Measurements from ENCODE around the gene MAST2. TPM values are rescaled to one million over a fixed set of nuclear protein-coding genes. Genes with fewer than 3 reads are reported as not detected.

The MAST2 gene
- total RNA-seq = 10 to 100 TPM in 3 of 4 donors, 1 to 10 TPM in 1; 6.6 to 22.6 (median 13.9) TPM

DNA sequence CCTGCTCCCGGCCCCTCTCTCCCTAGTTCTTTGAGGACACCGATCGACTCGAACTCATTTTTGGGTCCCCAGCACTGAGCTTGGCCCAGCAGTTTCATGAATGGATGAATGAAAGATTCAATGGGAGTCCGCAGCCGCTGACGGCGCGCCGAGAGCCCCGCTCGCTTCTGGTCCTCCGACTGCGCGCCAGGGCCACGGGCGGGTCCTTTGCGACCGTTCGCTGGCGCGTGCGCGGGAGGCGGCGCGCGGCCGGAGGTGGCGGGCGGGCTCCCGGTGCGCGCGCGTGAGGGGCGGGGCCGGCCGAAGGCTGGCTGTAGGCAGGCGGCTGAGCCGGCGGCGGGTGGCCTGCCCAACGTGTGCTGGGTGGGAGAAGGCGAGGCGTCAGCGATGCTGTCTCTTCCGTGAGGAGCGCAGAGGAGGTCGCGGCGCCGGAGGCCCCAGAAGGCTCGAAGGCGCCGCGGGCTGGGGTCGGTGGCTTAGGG is at the start of gene MAST2:
Gene MAST2, plus strand, starts transcription at position 314 of the 482 bp plus-strand sequence. CDS start 284 bp downstream, outside the sequence.
- peak; percentile 81 to 97 for DNase-seq (ENCODE audit: low spot score in 2 of 2)
- TF ChIP-seq, protein P1, sequence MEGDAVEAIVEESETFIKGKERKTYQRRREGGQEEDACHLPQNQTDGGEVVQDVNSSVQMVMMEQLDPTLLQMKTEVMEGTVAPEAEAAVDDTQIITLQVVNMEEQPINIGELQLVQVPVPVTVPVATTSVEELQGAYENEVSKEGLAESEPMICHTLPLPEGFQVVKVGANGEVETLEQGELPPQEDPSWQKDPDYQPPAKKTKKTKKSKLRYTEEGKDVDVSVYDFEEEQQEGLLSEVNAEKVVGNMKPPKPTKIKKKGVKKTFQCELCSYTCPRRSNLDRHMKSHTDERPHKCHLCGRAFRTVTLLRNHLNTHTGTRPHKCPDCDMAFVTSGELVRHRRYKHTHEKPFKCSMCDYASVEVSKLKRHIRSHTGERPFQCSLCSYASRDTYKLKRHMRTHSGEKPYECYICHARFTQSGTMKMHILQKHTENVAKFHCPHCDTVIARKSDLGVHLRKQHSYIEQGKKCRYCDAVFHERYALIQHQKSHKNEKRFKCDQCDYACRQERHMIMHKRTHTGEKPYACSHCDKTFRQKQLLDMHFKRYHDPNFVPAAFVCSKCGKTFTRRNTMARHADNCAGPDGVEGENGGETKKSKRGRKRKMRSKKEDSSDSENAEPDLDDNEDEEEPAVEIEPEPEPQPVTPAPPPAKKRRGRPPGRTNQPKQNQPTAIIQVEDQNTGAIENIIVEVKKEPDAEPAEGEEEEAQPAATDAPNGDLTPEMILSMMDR (IDR thresholded peaks at IDR 0.05) = no peak
- no peak for TF ChIP-seq POLR2A (IDR thresholded peaks at IDR 0.05)
- 0 to 1% methylated on average over 10 to 33 of the region's 58 CpGs for WGBS, 2 donors
- intact Hi-C loops (cut with DNase I; ENCODE audit: low total_unique reads) = no loop called here
- peak within 1 kb of the TSS; percentile 23 for H3K4me3 ChIP-seq (ENCODE audit: low read depth, poor library complexity, severe bottlenecking)

DNA sequence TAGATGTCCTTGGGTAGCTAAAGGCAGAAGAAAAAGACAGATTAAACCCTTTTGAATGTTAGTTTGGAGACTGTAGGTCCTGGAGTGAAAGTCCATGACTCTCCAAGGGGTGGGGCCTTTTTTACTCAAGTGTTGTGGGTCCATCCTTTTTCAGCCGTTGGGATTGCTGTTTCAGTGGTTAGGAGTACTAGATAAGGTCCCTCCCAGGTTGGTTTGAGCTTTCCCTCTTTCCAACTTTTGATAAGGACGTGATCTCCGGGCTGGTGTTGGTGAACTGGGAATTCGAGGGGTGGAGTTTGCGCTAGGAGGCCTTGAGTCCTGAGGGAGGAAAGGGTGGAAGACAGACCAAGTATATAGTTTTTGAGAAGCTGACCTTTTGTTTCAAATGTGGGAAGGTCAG is 47.7 kb upstream of the MAST2 start:
- intact Hi-C loops (cut with DNase I; ENCODE audit: low total_unique reads) = no loop called here
- H3K4me3 ChIP-seq (ENCODE audit: low read depth, poor library complexity, severe bottlenecking) = no peak overlapping the region
- 83 to 92% methylated on average over 5 of the region's 5 CpGs for WGBS, 2 donors
- TF ChIP-seq, protein P1 (IDR thresholded peaks at IDR 0.05) = no peak
- no peak for TF ChIP-seq POLR2A (IDR thresholded peaks at IDR 0.05)
- peak in 1 of 2 donors; percentile 36 for DNase-seq (ENCODE audit: low spot score in 2 of 2)

DNA sequence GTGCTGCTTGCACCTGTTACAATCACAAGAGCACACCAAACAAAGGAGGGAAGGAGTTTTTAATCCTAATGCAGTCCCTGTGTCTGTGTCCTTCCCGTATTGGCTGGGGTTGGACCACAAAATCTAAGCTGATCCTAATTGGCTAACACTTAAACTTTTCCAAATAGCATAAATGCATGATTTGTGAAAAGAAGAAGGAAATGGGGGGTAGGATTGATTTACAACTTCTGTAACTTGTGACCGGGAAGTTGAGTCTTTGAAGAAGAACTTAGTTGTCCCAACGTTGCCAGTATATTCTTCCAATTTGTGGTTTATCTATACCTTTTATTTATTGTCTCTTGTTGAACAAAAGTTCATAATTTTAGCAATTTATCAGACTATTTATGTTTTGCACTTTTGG is 41.1 kb upstream of the MAST2 start:
- no peak for DNase-seq (ENCODE audit: low spot score in 2 of 2)
- WGBS, 2 donors = 48% methylated on average over 3 of the region's 3 CpGs
- TF ChIP-seq POLR2A (IDR thresholded peaks at IDR 0.05) = no peak
- TF ChIP-seq, protein P1 (IDR thresholded peaks at IDR 0.05) = no peak
- intact Hi-C loops (cut with DNase I; ENCODE audit: low total_unique reads) = no loop called here
- no peak overlapping the region for H3K4me3 ChIP-seq (ENCODE audit: low read depth, poor library complexity, severe bottlenecking)

DNA sequence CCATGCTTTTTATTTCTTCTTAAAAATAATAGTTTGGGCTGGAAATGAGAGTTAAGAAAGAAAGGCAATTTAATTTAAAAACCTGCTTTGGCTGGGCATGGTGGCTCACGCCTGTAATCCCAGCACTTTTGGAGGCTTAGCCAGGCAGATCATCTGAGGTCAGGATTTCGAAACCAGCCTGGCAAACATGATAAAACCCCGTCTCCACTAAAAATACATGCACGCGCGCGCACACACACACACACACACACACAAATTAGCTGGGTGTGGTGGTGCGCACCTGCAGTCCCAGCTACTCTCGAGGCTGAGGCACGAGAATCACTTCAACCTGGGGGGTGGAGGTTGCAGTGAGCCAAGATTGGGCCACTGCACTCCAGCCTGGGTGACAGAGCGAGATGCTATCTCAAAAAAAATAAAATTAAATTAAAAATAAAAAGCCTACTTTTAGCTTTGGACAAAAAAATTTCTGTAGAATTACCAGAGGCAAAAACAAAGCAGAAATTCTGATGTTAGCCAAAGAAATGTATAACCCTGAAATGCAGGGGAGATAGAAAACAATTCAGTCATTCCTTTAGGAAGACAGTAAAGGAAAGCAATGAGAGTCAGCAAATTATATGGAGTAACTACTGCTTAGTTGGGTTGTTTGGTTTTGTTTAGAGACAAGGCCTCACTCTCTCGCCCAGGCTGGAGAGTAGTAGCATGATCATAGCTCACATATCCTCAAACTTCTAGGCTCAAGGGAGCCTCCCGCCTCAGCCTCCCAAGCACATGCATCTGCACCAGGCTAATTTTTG is 37.2 kb upstream of the MAST2 start:
- TF ChIP-seq, protein P1 (IDR thresholded peaks at IDR 0.05) = no peak
- no peak for TF ChIP-seq POLR2A (IDR thresholded peaks at IDR 0.05)
- intact Hi-C loops (cut with DNase I; ENCODE audit: low total_unique reads) = no loop called here
- DNase-seq (ENCODE audit: low spot score in 2 of 2) = peak in 1 of 2 donors; percentile 42
- WGBS, 2 donors = 60 to 69% methylated on average over 13 of the region's 13 CpGs
- H3K4me3 ChIP-seq (ENCODE audit: low read depth, poor library complexity, severe bottlenecking) = no peak overlapping the region

DNA sequence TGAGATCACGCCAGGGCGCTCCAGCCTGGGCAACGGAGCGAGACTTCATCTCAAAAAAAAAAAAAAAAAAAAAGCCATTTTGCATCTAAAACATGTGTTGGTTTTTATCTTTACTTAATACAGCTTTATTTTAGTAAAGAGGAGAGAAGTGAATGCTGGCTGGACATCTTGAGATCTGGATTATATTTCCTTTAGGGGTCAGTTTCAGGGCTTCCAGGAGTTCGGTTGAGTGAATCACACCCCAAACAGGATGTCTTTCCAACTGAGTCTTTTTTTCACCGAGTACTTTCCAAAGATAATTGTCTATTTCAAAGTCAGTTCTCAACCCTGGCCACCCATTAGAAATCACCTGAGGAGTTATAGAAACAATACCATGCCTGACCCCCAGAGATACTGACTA is 36.4 kb upstream of the MAST2 start:
- no peak overlapping the region for H3K4me3 ChIP-seq (ENCODE audit: low read depth, poor library complexity, severe bottlenecking)
- 51 to 55% methylated on average over 6 of the region's 6 CpGs for WGBS, 2 donors
- no peak for DNase-seq (ENCODE audit: low spot score in 2 of 2)
- intact Hi-C loops (cut with DNase I; ENCODE audit: low total_unique reads) = no loop called here
- TF ChIP-seq, protein P1 (IDR thresholded peaks at IDR 0.05) = no peak
- no peak for TF ChIP-seq POLR2A (IDR thresholded peaks at IDR 0.05)

All from lower leg skin (tissue), 4 donors.